Activated T-cell treated with anti-CD3 and anti-CD28 coated beads, Interleukin-2, amount 50 U/mL, for 72 hours (primary cell): Measurements from ENCODE around the gene ORM1. TPM values are rescaled to one million over a fixed set of nuclear protein-coding genes. Genes with fewer than 3 reads are reported as not detected.

Experiments used
- ATAC-seq, 2 donors: fragments of 150-1000 bp; cut with Tn5 transposase; replicated peaks in 1 of 2; 2 replicates each; pipeline ENCODE4 v1.10.0; 2021; ENCODE audit warnings: moderate library complexity in 2 of 2, mild to moderate bottlenecking in 1 of 2
- DNase-seq, 2 donors: peaks; one replicate each; pipeline ENCODE4 v3.0.0; 2021 to 2022; ENCODE audit warnings: mixed read lengths in 1 of 2
- H3K27ac Mint-ChIP-seq: one replicate; pipeline ENCODE4 v1.8.0; 2022; ENCODE audit warnings: mild to moderate bottlenecking, moderate library complexity, mixed read lengths
- H3K27me3 Mint-ChIP-seq: one replicate; pipeline ENCODE4 v1.8.0; 2022; ENCODE audit warnings: low read depth, mixed read lengths
- H3K36me3 Mint-ChIP-seq, 2 donors: one replicate each; pipeline ENCODE4 v1.8.0; 2022; ENCODE audit warnings: mixed read lengths in 2 of 2, mild to moderate bottlenecking in 1 of 2; ENCODE audit not compliant: insufficient read depth in 2 of 2
- H3K4me1 Mint-ChIP-seq: one replicate; pipeline ENCODE4 v1.8.0; 2022; ENCODE audit warnings: low read depth, mixed read lengths
- H3K4me3 Mint-ChIP-seq, 2 donors: one replicate each; pipeline ENCODE4 v1.8.0; 2022; ENCODE audit warnings: mild to moderate bottlenecking in 2 of 2, mixed read lengths in 2 of 2, moderate library complexity in 2 of 2
- H3K9me3 Mint-ChIP-seq, 2 donors: one replicate each; pipeline ENCODE4 v1.8.0; 2022; ENCODE audit warnings: mixed read lengths in 2 of 2
- total RNA-seq, 2 donors: library from RNA; stranded (reverse); gene quantifications; one replicate each; pipeline ENCODE4 v1.2.3, GENCODE V29; 2022

ORM1 gene
- total RNA-seq, 2 donors from 2014 or later: not detected

DNA sequence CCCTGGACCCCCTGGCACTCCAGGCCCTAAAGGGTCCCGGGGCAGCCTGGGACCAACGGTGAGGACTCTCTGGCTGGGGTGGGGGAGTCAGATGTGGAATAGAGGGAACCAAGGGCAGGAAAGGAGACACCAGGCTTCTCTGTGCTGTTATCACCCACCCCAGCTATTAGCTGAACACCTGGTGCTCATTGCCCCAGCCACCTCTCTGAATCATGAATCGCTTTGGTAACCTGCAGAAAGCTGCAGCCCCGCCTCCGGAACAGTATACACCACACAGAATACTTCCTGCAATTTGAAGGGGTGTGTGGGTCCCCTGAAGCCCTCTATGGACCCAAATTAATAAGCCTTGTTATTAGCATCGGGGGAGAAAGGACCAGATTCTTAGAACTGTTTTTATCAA, 40.4 kb upstream of the ORM1 start:
- no peak for DNase-seq
- no peaks in the 10 kb centered on the region for H3K36me3 Mint-ChIP-seq
- ATAC-seq: peak; percentile 20 to 29
- peaks cover 9% of the 10 kb centered on the region for H3K4me1 Mint-ChIP-seq
- no peaks in the 10 kb centered on the region for H3K27me3 Mint-ChIP-seq
- H3K4me3 Mint-ChIP-seq: peak overlapping the region in 1 of 2 donors; percentile 15
- H3K27ac Mint-ChIP-seq: no peak overlapping the region
- H3K9me3 Mint-ChIP-seq: peaks cover 4 to 6% of the 10 kb centered on the region in 2 donors

- Mint-ChIP-seq H3K4me3 (peak overlapping the region in 1 of 2 donors; percentile 15), H3K9me3 (peaks cover 4 to 5% of the 10 kb centered on the region in 2 donors), H3K4me1 (peaks cover 9% of the 10 kb centered on the region), H3K36me3 (no peaks in the 10 kb centered on the region), H3K27ac (no peak overlapping the region), H3K27me3 (no peaks in the 10 kb centered on the region)
- ATAC-seq (peak; percentile 78 to 91), DNase-seq (peak; percentile 48 to 54)
Observed at GRCh38 chr9:114282926-114283325, 40.0 kb upstream of the ORM1 start.

- Mint-ChIP-seq H3K27me3 (no peaks in the 10 kb centered on the region), H3K36me3 (no peaks in the 10 kb centered on the region), H3K4me3 (no peak overlapping the region), H3K27ac (no peak overlapping the region), H3K9me3 (no peaks in the 10 kb centered on the region), H3K4me1 (peaks cover 9% of the 10 kb centered on the region)
- DNase-seq (no peak), ATAC-seq (no peak)
Observed at GRCh38 chr9:114283551-114284111, 39.3 kb upstream of the ORM1 start.

GRCh38 chr9:114284316-114285060, 38.4 kb upstream of the ORM1 start:
- H3K36me3 Mint-ChIP-seq: no peaks in the 10 kb centered on the region
- peaks cover 9% of the 10 kb centered on the region for H3K4me1 Mint-ChIP-seq
- DNase-seq (no peak), ATAC-seq (no peak)
- H3K27me3 Mint-ChIP-seq: no peaks in the 10 kb centered on the region
- no peak overlapping the region for H3K4me3 Mint-ChIP-seq
- no peak overlapping the region for H3K27ac Mint-ChIP-seq
- no peaks in the 10 kb centered on the region for H3K9me3 Mint-ChIP-seq

- DNase-seq (no peak), ATAC-seq (no peak)
- Mint-ChIP-seq H3K27me3 (no peaks in the 10 kb centered on the region), H3K4me1 (peaks cover 9% of the 10 kb centered on the region), H3K36me3 (no peaks in the 10 kb centered on the region), H3K27ac (no peak overlapping the region), H3K4me3 (no peak overlapping the region), H3K9me3 (no peaks in the 10 kb centered on the region)
Observed at GRCh38 chr9:114285166-114285867, 37.6 kb upstream of the ORM1 start.

DNA sequence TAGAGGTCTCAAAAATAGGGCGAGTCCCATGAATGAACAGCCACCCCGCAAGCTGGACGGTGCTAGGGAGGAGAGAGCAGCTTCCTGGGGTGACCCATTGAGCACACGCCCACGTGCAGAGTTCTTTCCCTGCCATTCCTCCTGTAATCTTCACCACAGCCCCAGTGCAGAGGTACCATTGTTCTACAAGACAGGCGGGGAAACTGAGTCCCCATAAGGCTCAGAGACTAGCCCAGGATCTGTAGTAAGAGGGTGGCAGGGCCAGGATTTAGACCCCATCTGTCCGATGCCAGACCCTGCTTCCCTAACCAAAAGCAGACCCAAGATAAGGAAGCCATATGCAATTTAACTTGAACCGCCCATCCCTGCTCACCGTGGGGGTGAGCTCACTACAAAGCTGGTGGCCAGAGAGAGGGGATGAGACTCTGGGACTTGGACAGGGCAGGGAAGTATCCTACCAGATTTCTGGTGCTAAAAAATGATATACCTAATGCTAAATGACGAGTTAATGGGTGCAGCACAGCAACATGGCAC, 36.7 kb upstream of the ORM1 start:
- no peak overlapping the region for H3K27ac Mint-ChIP-seq
- peaks cover 9% of the 10 kb centered on the region for H3K4me1 Mint-ChIP-seq
- ATAC-seq (no peak), DNase-seq (no peak)
- no peaks in the 10 kb centered on the region for H3K36me3 Mint-ChIP-seq
- H3K4me3 Mint-ChIP-seq: no peak overlapping the region
- peaks cover 5% of the 10 kb centered on the region for H3K27me3 Mint-ChIP-seq
- no peaks in the 10 kb centered on the region for H3K9me3 Mint-ChIP-seq

DNA sequence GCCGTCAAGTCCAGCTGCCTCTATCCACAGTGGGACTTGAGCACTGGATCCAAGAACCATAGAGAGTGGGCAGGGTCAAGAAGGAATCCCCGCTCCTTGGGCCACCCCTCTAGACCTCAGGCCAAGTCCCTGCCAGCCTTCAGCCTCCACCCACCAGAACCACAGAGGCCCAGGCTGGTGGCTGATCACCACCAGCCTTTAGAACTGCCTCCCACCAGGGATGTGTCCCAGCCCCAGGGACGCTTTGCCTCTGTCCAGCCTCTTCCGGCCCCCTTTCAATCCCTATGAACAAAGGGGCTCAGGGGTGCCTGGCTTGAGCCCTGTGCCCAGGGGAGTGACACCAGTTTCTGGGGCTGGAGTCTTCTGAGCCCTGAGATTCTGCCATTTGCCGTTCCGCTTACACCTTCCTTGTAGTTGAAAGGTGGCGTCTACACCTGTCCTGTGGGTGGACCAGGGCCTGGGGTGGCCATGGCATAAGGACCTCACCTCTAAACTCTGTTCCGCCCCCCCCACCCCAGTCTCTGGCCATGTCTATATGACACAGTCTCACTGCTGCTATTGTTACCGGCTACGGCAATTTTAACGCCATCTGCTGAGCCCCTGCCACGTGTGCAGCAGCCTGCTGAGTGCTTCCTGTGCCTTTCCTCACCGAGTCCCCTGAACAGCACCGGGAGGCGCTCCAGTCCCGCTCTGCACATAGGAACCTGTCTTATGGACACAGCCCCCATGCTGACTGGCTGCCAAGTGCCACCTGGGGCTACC, 35.7 kb upstream of the ORM1 start:
- peaks cover 9% of the 10 kb centered on the region for H3K4me1 Mint-ChIP-seq
- DNase-seq (no peak), ATAC-seq (no peak)
- H3K9me3 Mint-ChIP-seq: no peaks in the 10 kb centered on the region
- no peak overlapping the region for H3K27ac Mint-ChIP-seq
- H3K36me3 Mint-ChIP-seq: no peaks in the 10 kb centered on the region
- H3K4me3 Mint-ChIP-seq: no peak overlapping the region
- peaks cover 6% of the 10 kb centered on the region for H3K27me3 Mint-ChIP-seq

GRCh38 chr9:114287763-114288192, 35.1 kb upstream of the ORM1 start:
- no peak for ATAC-seq
- Mint-ChIP-seq H3K4me1 (peaks cover 4% of the 10 kb centered on the region), H3K9me3 (no peaks in the 10 kb centered on the region), H3K4me3 (no peak overlapping the region), H3K27me3 (peaks cover 6% of the 10 kb centered on the region), H3K36me3 (no peaks in the 10 kb centered on the region), H3K27ac (no peak overlapping the region)
- no peak for DNase-seq

- no peak for DNase-seq
- Mint-ChIP-seq H3K27me3 (peaks cover 6% of the 10 kb centered on the region), H3K27ac (no peak overlapping the region)
Observed at GRCh38 chr9:114288193-114289091, 34.5 kb upstream of the ORM1 start.

GRCh38 chr9:114289106-114289505, 33.8 kb upstream of the ORM1 start:
- Mint-ChIP-seq H3K9me3 (no peaks in the 10 kb centered on the region), H3K27me3 (peaks cover 6% of the 10 kb centered on the region), H3K36me3 (peaks cover 0 to 4% of the 10 kb centered on the region in 2 donors), H3K4me1 (no peaks in the 10 kb centered on the region), H3K27ac (no peak overlapping the region), H3K4me3 (no peak overlapping the region)
- no peak for ATAC-seq
- DNase-seq: no peak

More at GRCh38 chr9:114288193-114289091, 34.5 kb upstream of the ORM1 start:
- Mint-ChIP-seq H3K4me3 (no peak overlapping the region), H3K4me1 (no peaks in the 10 kb centered on the region), H3K36me3 (peaks cover 0 to 3% of the 10 kb centered on the region in 2 donors), H3K9me3 (no peaks in the 10 kb centered on the region)
- no peak for ATAC-seq

GRCh38 chr9:114289571-114290481, 33.1 kb upstream of the ORM1 start:
- Mint-ChIP-seq H3K4me3 (no peak overlapping the region), H3K36me3 (peaks cover 3 to 8% of the 10 kb centered on the region in 2 donors), H3K4me1 (no peaks in the 10 kb centered on the region), H3K27ac (no peak overlapping the region), H3K27me3 (peaks cover 6% of the 10 kb centered on the region), H3K9me3 (peaks cover 0 to 4% of the 10 kb centered on the region in 2 donors)
- no peak for DNase-seq
- no peak for ATAC-seq
